ENCODE data around the gene POLR3H.

- TF ChIP-seq EP300 (IDR thresholded peaks at IDR 0.05), result no peak
- TF ChIP-seq, protein P1, sequence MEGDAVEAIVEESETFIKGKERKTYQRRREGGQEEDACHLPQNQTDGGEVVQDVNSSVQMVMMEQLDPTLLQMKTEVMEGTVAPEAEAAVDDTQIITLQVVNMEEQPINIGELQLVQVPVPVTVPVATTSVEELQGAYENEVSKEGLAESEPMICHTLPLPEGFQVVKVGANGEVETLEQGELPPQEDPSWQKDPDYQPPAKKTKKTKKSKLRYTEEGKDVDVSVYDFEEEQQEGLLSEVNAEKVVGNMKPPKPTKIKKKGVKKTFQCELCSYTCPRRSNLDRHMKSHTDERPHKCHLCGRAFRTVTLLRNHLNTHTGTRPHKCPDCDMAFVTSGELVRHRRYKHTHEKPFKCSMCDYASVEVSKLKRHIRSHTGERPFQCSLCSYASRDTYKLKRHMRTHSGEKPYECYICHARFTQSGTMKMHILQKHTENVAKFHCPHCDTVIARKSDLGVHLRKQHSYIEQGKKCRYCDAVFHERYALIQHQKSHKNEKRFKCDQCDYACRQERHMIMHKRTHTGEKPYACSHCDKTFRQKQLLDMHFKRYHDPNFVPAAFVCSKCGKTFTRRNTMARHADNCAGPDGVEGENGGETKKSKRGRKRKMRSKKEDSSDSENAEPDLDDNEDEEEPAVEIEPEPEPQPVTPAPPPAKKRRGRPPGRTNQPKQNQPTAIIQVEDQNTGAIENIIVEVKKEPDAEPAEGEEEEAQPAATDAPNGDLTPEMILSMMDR (IDR thresholded peaks at IDR 0.05), result peak in 5 of 7 experiments; percentile 82 to 92 (median 85)
Observed at GRCh38 chr22:41517172-41518047, 26.9 kb downstream of the POLR3H start.
